ENCODE results near the gene ADISSP. TPM values are rescaled to one million over a fixed set of nuclear protein-coding genes. Genes with fewer than 3 reads are reported as not detected.

The ADISSP gene
- total RNA-seq, 1 donor from 2014 or later, result 93.0 TPM

DNA sequence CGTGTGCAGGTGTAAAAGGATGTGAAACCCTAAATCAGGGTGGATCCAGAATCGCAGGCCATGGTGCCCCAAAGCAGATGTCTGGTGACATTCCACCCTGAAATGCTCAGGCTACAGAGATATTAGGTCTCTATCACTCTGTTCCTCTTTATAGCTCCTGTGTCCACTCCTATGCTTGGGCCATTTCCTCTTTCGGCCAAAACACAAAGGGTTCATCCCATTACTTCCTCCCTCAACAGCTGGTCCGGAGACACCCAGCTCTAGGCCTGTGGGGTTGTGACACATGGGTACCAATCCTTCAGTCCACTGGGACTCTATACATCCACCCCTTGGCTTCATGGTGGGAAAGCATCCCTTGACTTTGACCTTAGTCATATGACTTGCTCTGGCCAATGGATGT, 53.5 kb downstream of the ADISSP start:
- no peak overlapping the region for H3K27ac Mint-ChIP-seq (ENCODE audit: unreplicated experiment)
- DNase-seq (ENCODE audit: low read depth, low spot score), result no peak

DNA sequence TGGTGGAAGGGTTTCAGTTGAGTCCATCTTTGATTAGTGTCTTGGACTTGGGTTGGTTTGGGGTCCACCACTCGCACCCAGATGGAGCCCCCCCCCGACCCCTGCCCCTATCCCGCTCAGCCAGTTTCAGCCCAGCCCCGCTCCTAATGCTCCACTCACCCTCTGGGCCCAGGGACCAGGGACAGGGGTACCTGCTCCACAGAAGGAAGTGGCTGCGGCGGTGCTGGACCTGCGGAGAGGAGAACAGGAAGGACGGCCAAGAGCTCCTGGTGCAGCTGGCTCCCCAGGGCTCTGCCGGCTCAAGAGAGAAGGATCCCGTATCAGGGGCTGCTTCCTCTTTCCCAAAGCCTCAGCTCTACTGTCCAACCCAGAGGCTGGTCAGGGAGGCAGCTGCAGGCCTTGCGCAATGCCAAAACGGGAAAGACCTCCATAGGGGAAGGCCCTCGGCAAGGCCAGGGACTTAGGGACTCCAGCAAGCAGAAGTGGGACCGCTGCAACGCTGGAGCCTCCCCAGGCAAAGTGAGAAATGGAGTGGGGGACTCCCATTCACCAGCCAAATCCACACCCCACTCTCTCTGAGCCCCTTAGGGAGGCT, 55.2 kb downstream of the ADISSP start, which contains the start of gene SIGLEC1:
Gene SIGLEC1 (minus strand): TSS at position 322 of the 595 bp plus-strand sequence. CDS start 5,472 bp downstream, outside the sequence.
- TF ChIP-seq, protein P1, sequence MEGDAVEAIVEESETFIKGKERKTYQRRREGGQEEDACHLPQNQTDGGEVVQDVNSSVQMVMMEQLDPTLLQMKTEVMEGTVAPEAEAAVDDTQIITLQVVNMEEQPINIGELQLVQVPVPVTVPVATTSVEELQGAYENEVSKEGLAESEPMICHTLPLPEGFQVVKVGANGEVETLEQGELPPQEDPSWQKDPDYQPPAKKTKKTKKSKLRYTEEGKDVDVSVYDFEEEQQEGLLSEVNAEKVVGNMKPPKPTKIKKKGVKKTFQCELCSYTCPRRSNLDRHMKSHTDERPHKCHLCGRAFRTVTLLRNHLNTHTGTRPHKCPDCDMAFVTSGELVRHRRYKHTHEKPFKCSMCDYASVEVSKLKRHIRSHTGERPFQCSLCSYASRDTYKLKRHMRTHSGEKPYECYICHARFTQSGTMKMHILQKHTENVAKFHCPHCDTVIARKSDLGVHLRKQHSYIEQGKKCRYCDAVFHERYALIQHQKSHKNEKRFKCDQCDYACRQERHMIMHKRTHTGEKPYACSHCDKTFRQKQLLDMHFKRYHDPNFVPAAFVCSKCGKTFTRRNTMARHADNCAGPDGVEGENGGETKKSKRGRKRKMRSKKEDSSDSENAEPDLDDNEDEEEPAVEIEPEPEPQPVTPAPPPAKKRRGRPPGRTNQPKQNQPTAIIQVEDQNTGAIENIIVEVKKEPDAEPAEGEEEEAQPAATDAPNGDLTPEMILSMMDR (conservative IDR thresholded peaks at IDR 0.05), result no peak
- no peaks in the 10 kb centered on the region for H3K9me3 Mint-ChIP-seq
- no peaks in the 10 kb centered on the region for H3K27me3 Mint-ChIP-seq (ENCODE audit: low read depth)
- H3K36me3 Mint-ChIP-seq (ENCODE audit: low read depth), result no peaks in the 10 kb centered on the region
- no peak for DNase-seq (ENCODE audit: low read depth, low spot score)
- no peaks in the 10 kb centered on the region for H3K4me1 Mint-ChIP-seq
- H3K27ac Mint-ChIP-seq (ENCODE audit: unreplicated experiment), result no peak within 1 kb of the TSS
- no peak within 1 kb of the TSS for H3K4me3 Mint-ChIP-seq

More for the DNA sequence above, 53.5 kb downstream of the ADISSP start:
- Mint-ChIP-seq H3K4me1 (no peaks in the 10 kb centered on the region), H3K36me3 (ENCODE audit: low read depth) (no peaks in the 10 kb centered on the region), H3K4me3 (no peak overlapping the region), H3K27me3 (ENCODE audit: low read depth) (no peaks in the 10 kb centered on the region), H3K9me3 (no peaks in the 10 kb centered on the region)
- TF ChIP-seq, protein P1 (conservative IDR thresholded peaks at IDR 0.05), result no peak

DNA sequence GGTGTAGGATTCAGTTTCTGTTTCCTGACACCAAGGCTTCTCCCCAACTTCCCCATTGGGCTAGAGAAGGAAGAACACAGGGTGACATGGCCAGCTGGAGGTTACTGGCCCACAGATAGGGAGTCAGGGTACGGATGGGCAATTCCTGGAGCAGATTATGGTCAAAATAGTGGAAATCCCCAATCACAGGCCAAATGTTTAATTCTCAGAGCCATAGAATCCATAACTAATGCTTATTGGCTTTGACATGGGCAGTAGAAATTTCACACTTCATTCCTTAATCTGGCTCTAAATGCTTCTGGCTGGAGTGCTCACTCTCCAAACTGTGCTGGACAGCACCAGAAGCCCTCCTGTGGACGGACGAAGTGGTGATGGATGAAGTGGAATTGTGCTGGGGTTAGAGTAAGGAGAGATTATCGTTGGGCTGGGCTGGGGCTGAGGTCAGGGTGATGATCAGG, 56.0 kb downstream of the ADISSP start:
- H3K4me3 Mint-ChIP-seq, result no peak overlapping the region
- no peaks in the 10 kb centered on the region for H3K36me3 Mint-ChIP-seq (ENCODE audit: low read depth)
- TF ChIP-seq, protein P1 (conservative IDR thresholded peaks at IDR 0.05), result no peak
- H3K4me1 Mint-ChIP-seq, result no peaks in the 10 kb centered on the region
- H3K27ac Mint-ChIP-seq (ENCODE audit: unreplicated experiment), result no peak overlapping the region
- H3K27me3 Mint-ChIP-seq (ENCODE audit: low read depth), result no peaks in the 10 kb centered on the region
- no peak for DNase-seq (ENCODE audit: low read depth, low spot score)
- no peaks in the 10 kb centered on the region for H3K9me3 Mint-ChIP-seq

DNA sequence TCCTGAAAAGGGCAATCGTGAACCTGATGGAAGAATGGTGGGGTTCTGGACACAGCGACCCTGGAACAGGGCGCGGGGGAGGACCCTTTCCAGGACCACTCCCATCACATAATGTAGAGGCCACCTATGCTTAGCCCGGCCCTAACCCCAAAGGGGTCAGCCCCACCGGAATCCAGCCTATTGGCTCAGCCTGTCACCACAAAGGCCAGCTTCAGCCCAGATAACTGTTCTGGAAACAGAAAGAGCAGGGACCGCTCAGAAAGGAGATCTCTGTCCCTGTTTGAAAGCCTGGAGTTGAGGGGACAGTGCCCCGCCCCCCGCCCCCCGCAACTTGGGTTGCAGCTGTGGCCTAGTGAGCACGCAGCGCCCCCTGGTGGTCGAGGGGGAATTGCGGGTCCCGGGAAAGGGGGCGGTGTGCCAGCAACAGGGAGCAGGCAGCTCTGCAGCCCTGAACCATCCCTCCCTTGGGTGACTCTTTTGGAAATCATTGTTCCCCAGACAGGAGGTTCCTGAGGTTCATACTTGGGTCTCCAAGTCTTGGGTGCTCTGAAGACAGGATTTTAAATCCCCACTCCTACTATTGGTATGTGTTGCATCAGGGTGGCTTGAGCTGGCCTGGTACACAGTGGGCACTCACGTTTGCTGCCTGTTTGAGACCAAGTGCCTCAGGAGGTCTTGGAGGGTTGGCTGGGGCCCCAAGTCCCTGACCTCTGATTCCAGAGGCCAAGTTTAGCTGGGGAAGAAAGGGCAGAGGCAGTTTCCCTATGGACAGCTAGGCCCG, 56.7 kb downstream of the ADISSP start:
- H3K27me3 Mint-ChIP-seq (ENCODE audit: low read depth), result no peaks in the 10 kb centered on the region
- no peak overlapping the region for H3K4me3 Mint-ChIP-seq
- H3K4me1 Mint-ChIP-seq, result no peaks in the 10 kb centered on the region
- DNase-seq (ENCODE audit: low read depth, low spot score), result peak; percentile 90
- H3K36me3 Mint-ChIP-seq (ENCODE audit: low read depth), result no peaks in the 10 kb centered on the region
- TF ChIP-seq, protein P1 (conservative IDR thresholded peaks at IDR 0.05), result peak; percentile 88
- H3K27ac Mint-ChIP-seq (ENCODE audit: unreplicated experiment), result no peak overlapping the region
- H3K9me3 Mint-ChIP-seq, result no peaks in the 10 kb centered on the region

DNA sequence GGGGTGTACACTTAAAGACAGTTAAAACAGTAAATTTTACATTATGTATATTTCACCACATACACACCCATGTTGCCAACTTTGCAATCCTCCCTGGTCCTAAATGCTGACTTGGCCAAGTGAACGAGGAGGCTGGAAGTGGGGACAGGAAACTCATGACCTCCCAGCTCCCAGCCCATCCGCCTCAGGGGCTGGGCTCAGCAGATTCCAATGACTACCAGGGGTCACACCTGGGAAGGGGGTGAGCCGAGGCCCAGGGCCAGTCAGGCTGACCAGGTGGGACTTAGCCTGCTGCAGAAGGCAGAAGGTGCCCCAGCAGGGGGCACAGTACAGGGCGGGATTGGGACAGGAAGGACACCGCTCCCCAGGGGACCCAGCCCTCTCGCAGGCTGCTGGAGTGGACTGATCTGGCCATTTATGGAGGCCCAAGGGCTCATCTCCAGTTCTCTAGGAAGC, 57.5 kb downstream of the ADISSP start:
- no peak for DNase-seq (ENCODE audit: low read depth, low spot score)
- H3K36me3 Mint-ChIP-seq (ENCODE audit: low read depth), result no peaks in the 10 kb centered on the region

More for the DNA sequence above, 57.5 kb downstream of the ADISSP start:
- H3K27ac Mint-ChIP-seq (ENCODE audit: unreplicated experiment), result no peak overlapping the region
- no peaks in the 10 kb centered on the region for H3K4me1 Mint-ChIP-seq
- TF ChIP-seq, protein P1 (conservative IDR thresholded peaks at IDR 0.05), result no peak
- no peaks in the 10 kb centered on the region for H3K9me3 Mint-ChIP-seq
- no peak overlapping the region for H3K4me3 Mint-ChIP-seq
- no peaks in the 10 kb centered on the region for H3K27me3 Mint-ChIP-seq (ENCODE audit: low read depth)
